B cell (primary cell): ENCODE results near the gene TCEA3. TPM values are rescaled to one million over a fixed set of nuclear protein-coding genes. Genes with fewer than 3 reads are reported as not detected.

Experiments
- ATAC-seq: fragments of 200-7000 bp; cut with Tn5 transposase; one replicate; pipeline ENCODE4 v1.10.0; 2021; ENCODE audit warnings: low read depth, mild to moderate bottlenecking, moderate number of reproducible peaks, moderate library complexity
- CTCF ChIA-PET: fragments of 350-600 bp; sonication (Branson Sonifier 250); formaldehyde crosslinking; loops from one replicate; lab custom pipeline; 2021; ENCODE audit warnings: antibody characterized with exemption, inconsistent platforms; lab: Charles Lee
- POLR2A ChIA-PET: fragments of 350-600 bp; sonication (Branson Sonifier 250); formaldehyde crosslinking; loops from one replicate; lab custom pipeline; 2021; ENCODE audit warnings: antibody characterized with exemption; lab: Charles Lee
- DNase-seq: peaks from one replicate; pipeline ENCODE4 v3.0.0; 2013
- H2AFZ ChIP-seq: 2 replicates; pipeline ENCODE4 v1.6.1; 2012; ENCODE audit warnings: mild to moderate bottlenecking, low read depth, low read length; ENCODE audit not compliant: insufficient read depth, poor library complexity, severe bottlenecking
- H3K27ac ChIP-seq, 2 donors: 1 replicate in 1 of 2; 2 replicates in 1 of 2; pipeline ENCODE4 v1.5.1; 2012 to 2013; ENCODE audit warnings: low read length in 2 of 2, mild to moderate bottlenecking in 2 of 2, moderate library complexity in 1 of 2
- H3K27me3 ChIP-seq, 4 experiments: fragments of 200-600 bp in 1 of 4; sonication (generic) in 1 of 4; replicated peaks in 1 of 4; 1 replicate in 2 of 4; 2 replicates in 2 of 4; pipeline versions ENCODE4 v1.6.1 to v1.7.0; 2013 to 2016; ENCODE audit warnings: low read length in 3 of 4, mild to moderate bottlenecking in 2 of 4, mixed read lengths in 1 of 4, moderate library complexity in 1 of 4; ENCODE audit not compliant: insufficient read depth in 4 of 4, control insufficient read depth in 3 of 4; ENCODE audit errors: control extremely low read depth in 1 of 4
- H3K36me3 ChIP-seq, 2 experiments: replicated peaks in 1 of 2; 1 replicate in 1 of 2; 2 replicates in 1 of 2; pipeline versions ENCODE4 v1.6.1 to v1.7.1; 2013; ENCODE audit warnings: low read length in 1 of 2; ENCODE audit not compliant: insufficient read depth in 2 of 2, control insufficient read depth in 1 of 2; ENCODE audit errors: control extremely low read depth in 1 of 2, extremely low read depth in 1 of 2
- H3K4me1 ChIP-seq, 2 donors: fragments of 200-600 bp in 1 of 2; sonication (generic) in 1 of 2; 1 replicate in 1 of 2; 2 replicates in 1 of 2; pipeline versions ENCODE4 v1.5.1 to v1.6.1; 2013 to 2017; ENCODE audit warnings: low read length in 2 of 2; ENCODE audit not compliant: control insufficient read depth in 2 of 2, insufficient read depth in 2 of 2
- H3K4me2 ChIP-seq: replicated peaks from 2 replicates; pipeline ENCODE3; 2012; ENCODE audit warnings: mild to moderate bottlenecking, low read depth, low read length; ENCODE audit not compliant: poor library complexity, severe bottlenecking
- H3K4me3 ChIP-seq, 5 experiments: fragments of 200-600 bp in 1 of 5; sonication (generic) in 1 of 5; 1 replicate in 3 of 5; 2 replicates in 2 of 5; pipeline versions ENCODE4 v1.5.1 to v1.7.0; 2011 to 2016; ENCODE audit warnings: low read length in 4 of 5, mild to moderate bottlenecking in 4 of 5, low read depth in 2 of 5, control low read depth in 1 of 5, moderate library complexity in 1 of 5; ENCODE audit not compliant: insufficient read depth in 1 of 5; ENCODE audit errors: control extremely low read depth in 1 of 5, extremely low read depth in 1 of 5
- H3K79me2 ChIP-seq: fragments of 200-600 bp; sonication (generic); one replicate; pipeline ENCODE4 v1.6.0; 2016; ENCODE audit warnings: low read length; ENCODE audit not compliant: control insufficient read depth, insufficient read depth
- H3K9ac ChIP-seq: fragments of 200-600 bp; sonication (generic); 2 replicates; pipeline ENCODE4 v1.6.1; 2017; ENCODE audit warnings: mild to moderate bottlenecking, low read length, moderate library complexity
- H3K9me3 ChIP-seq, 3 donors: one replicate each; pipeline versions ENCODE4 v1.6.1 to v1.7.1; 2013; ENCODE audit warnings: low read length in 2 of 3; ENCODE audit not compliant: control insufficient read depth in 2 of 3, insufficient read depth in 1 of 3; ENCODE audit errors: control extremely low read depth in 1 of 3
- H4K20me1 ChIP-seq: 2 replicates; pipeline ENCODE4 v1.6.0; 2012; ENCODE audit warnings: mild to moderate bottlenecking, low read length; ENCODE audit not compliant: insufficient read depth, control insufficient read depth, poor library complexity, severe bottlenecking
- H3K27ac Mint-ChIP-seq: one replicate; pipeline ENCODE4 v1.8.0; 2021; ENCODE audit warnings: mixed read lengths
- H3K27me3 Mint-ChIP-seq: one replicate; pipeline ENCODE4 v1.8.0; 2021; ENCODE audit warnings: mixed read lengths
- H3K4me1 Mint-ChIP-seq: one replicate; pipeline ENCODE4 v1.8.0; 2021; ENCODE audit warnings: mixed read lengths
- H3K4me3 Mint-ChIP-seq: one replicate; pipeline ENCODE4 v1.8.0; 2021; ENCODE audit warnings: mixed read lengths
- H3K9me3 Mint-ChIP-seq: one replicate; pipeline ENCODE4 v1.8.0; 2022; ENCODE audit warnings: mixed read lengths; ENCODE audit not compliant: insufficient read depth
- CTCF ChIP-seq: fragments of 200-600 bp; IDR thresholded peaks from one replicate; pipeline ENCODE4 v1.8.0; 2022; ENCODE audit warnings: antibody characterized with exemption, mild to moderate bottlenecking
- EZH2 ChIP-seq: IDR thresholded peaks from 2 replicates; pipeline ENCODE4 v1.6.1; 2012; ENCODE audit warnings: borderline replicate concordance, low read depth, mild to moderate bottlenecking, moderate library complexity, low read length; ENCODE audit not compliant: insufficient read depth, poor library complexity, severe bottlenecking
- WGBS: methylation state at CpG from one replicate; pipeline ENCODE4 v1.1.5; 2013; ENCODE audit warnings: missing lambda C conversion rate; ENCODE audit not compliant: insufficient coverage; 5-methylcytosine and 5-hydroxymethylcytosine counted together
- intact Hi-C: fragments of 100-400 bp; cut with micrococcal nuclease; formaldehyde crosslinking; loops from one replicate; pipeline ENCODE4 v1.10.0; 2022
- polyA plus RNA-seq: library from polyadenylated mRNA; depleted of rRNA; stranded (reverse); fragments of >200 nt; gene quantifications from 2 replicates; pipeline ENCODE4 v1.2.3, GENCODE V29; 2012
- total RNA-seq, 2 donors: library from RNA; stranded (reverse); fragments of 120-200 nt in 1 of 2; gene quantifications; 1 replicate in 1 of 2; 2 replicates in 1 of 2; pipeline versions ENCODE4 v1.2.3 to v1.2.4, GENCODE V29; 2013 to 2022

The TCEA3 gene
- total and polyA plus RNA-seq, 2 donors (not counting 1 experiment from before 2014, with no cell fraction given): 0.22 TPM; not detected in 1

GRCh38 chr1:23471473-23472075 is 47.0 kb upstream of the TCEA3 start:
- Mint-ChIP-seq H3K4me1 (no peaks in the 10 kb centered on the region), H3K27ac (no peak overlapping the region), H3K27me3 (peaks cover 9% of the 10 kb centered on the region), H3K9me3 (no peaks in the 10 kb centered on the region), H3K4me3 (no peak overlapping the region)
- no peak overlapping the region for H2AFZ ChIP-seq
- ATAC-seq: no peak
- no peaks in the 10 kb centered on the region for H3K79me2 ChIP-seq
- POLR2A ChIA-PET: no interaction called here
- H3K9me3 ChIP-seq: no peaks in the 10 kb centered on the region
- TF ChIP-seq CTCF: no peak
- no peaks in the 10 kb centered on the region for H3K4me1 ChIP-seq
- H3K4me2 ChIP-seq: no peak overlapping the region
- WGBS: 100% methylated on average over 2 of the region's 4 CpGs
- no peak overlapping the region for H3K9ac ChIP-seq
- no peak overlapping the region for H3K4me3 ChIP-seq
- no peak overlapping the region for H3K27ac ChIP-seq
- peaks cover 0 to 7% (median 4%) of the 10 kb centered on the region in 4 experiments for H3K27me3 ChIP-seq
- intact Hi-C loops: no loop called here
- H4K20me1 ChIP-seq: no peaks in the 10 kb centered on the region
- no peak for DNase-seq
- H3K36me3 ChIP-seq: no peaks in the 10 kb centered on the region
- CTCF ChIA-PET: interaction anchor here (1.0 kb wide), 1 partner anchor 25 kb away, joined by 3 read pairs; no protein-coding TSS in a partner anchor

GRCh38 chr1:23470282-23471070 is 45.9 kb upstream of the TCEA3 start:
- ChIA-PET POLR2A (no interaction called here), CTCF (no interaction called here)
- no peaks in the 10 kb centered on the region for H4K20me1 ChIP-seq
- no peaks in the 10 kb centered on the region for H3K79me2 ChIP-seq
- 87% methylated on average over 6 of the region's 12 CpGs for WGBS
- TF ChIP-seq CTCF (no peak), EZH2 (no peak)
- no peak overlapping the region for H3K4me3 Mint-ChIP-seq
- H3K36me3 ChIP-seq: no peaks in the 10 kb centered on the region
- no peak overlapping the region for H2AFZ ChIP-seq
- no peak overlapping the region for H3K4me2 ChIP-seq
- no peak overlapping the region for H3K9ac ChIP-seq
- no peak overlapping the region for H3K4me3 ChIP-seq
- H3K4me1 Mint-ChIP-seq: no peaks in the 10 kb centered on the region
- H3K27me3 Mint-ChIP-seq: peaks cover 4% of the 10 kb centered on the region
- no peak for ATAC-seq
- no peaks in the 10 kb centered on the region for H3K4me1 ChIP-seq
- no peaks in the 10 kb centered on the region for H3K9me3 ChIP-seq
- intact Hi-C loops: no loop called here
- no peak for DNase-seq
- H3K27ac Mint-ChIP-seq: no peak overlapping the region
- H3K9me3 Mint-ChIP-seq: no peaks in the 10 kb centered on the region
- H3K27ac ChIP-seq: no peak overlapping the region
- peaks cover 0 to 5% (median 2%) of the 10 kb centered on the region in 4 experiments for H3K27me3 ChIP-seq
